ENCODE measurements around the gene CSNK2B. TPM values are rescaled to one million over a fixed set of nuclear protein-coding genes. Genes with fewer than 3 reads are reported as not detected.
A peak's percentile ranks its signal among the peaks of the same experiment; 100 is the strongest.

The CSNK2B gene
- total RNA-seq, 1 donor from 2014 or later: 126 TPM

GRCh38 chr6:31663961-31664789 lies 1.7 kb upstream of the CSNK2B start:
- no peaks in the 10 kb centered on the region for H3K9me3 ChIP-seq (ENCODE audit: low read depth)
- Mint-ChIP-seq H3K9me3 (no peaks in the 10 kb centered on the region), H3K4me3 (peak overlapping the region; percentile 97), H3K27me3 (ENCODE audit: insufficient read depth, low read depth) (peaks cover 5% of the 10 kb centered on the region), H3K36me3 (peaks cover 18% of the 10 kb centered on the region), H3K4me1 (peaks cover 51% of the 10 kb centered on the region), H3K27ac (peak overlapping the region; percentile 97)
- peak overlapping the region; percentile 85 for H3K4me2 ChIP-seq
- DNase-seq (ENCODE audit: low spot score): no peak
- no peak for TF ChIP-seq EZH2phosphoT487 (IDR thresholded peaks at IDR 0.05)
- TF ChIP-seq EZH2 (IDR thresholded peaks at IDR 0.05): no peak
- TF ChIP-seq CTCF (IDR thresholded peaks at IDR 0.05): no peak
- H3K27ac ChIP-seq: peak overlapping the region; percentile 93
- H3K9ac ChIP-seq: peak overlapping the region; percentile 54
- no peaks in the 10 kb centered on the region for H3K36me3 ChIP-seq
- H3K79me2 ChIP-seq (ENCODE audit: low read depth): peaks cover 70% of the 10 kb centered on the region
- H4K20me1 ChIP-seq (ENCODE audit: low read depth): peaks cover 10% of the 10 kb centered on the region
- no peaks in the 10 kb centered on the region for H3K27me3 ChIP-seq
- H3F3A ChIP-seq (ENCODE audit: low read depth): peaks cover 38% of the 10 kb centered on the region
- H3K4me1 ChIP-seq: peaks cover 27% of the 10 kb centered on the region
- H3K4me3 ChIP-seq: peak overlapping the region; percentile 90
- peak overlapping the region; percentile 88 for H2AFZ ChIP-seq (replicated peaks)

DNA sequence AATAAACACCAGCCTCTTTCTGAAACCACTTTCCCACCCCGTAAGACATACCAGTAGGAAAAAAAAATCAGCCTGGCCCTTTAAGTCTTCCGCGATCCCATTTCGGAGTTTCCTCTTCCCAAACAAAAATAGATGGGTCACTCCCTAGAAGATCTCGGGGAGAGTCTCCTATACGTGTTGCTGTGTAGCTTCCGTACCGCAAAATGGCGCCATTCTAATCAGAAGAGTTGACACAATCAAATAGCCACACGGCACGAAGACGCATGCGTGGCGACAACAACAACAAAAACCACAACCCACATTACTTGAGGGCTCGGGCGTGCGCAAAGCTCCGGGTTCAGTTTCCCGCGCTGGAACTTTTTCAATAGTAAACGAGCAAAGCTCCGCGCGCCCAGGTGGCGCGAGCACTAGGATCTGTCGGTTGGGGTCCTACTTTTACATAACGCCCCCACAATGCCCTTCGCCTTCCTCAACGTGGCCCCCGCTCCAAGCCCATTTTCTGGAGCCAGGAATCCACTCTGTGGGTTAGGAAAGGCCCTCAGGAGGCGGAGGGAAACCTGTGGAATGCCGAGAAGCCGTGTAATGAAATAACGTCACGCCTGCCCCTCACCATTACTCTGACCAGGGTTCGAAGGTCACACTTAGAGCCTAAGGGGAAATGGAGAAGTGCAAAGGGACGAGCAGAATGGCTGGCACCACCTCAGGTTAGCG lies 935 bp upstream of the CSNK2B start, which contains the start of gene GPANK1:
Gene GPANK1 (minus strand): TSS at position 208 of the 711 bp plus-strand sequence. CDS start 519 bp downstream, outside the sequence.
- Histone ChIP-seq H2AFZ (replicated peaks) (peak within 1 kb of the TSS; percentile 88), H3K9ac (peak within 1 kb of the TSS; percentile 54), H3K36me3 (no peaks in the 10 kb centered on the region), H3K27me3 (no peaks in the 10 kb centered on the region), H3K4me2 (peak within 1 kb of the TSS; percentile 85), H4K20me1 (ENCODE audit: low read depth) (peaks cover 3% of the 10 kb centered on the region), H3K4me3 (peak within 1 kb of the TSS; percentile 90), H3K27ac (peak within 1 kb of the TSS; percentile 93), H3K79me2 (ENCODE audit: low read depth) (peaks cover 63% of the 10 kb centered on the region), H3K9me3 (ENCODE audit: low read depth) (no peaks in the 10 kb centered on the region), H3K4me1 (peaks cover 20% of the 10 kb centered on the region), H3F3A (ENCODE audit: low read depth) (peaks cover 38% of the 10 kb centered on the region)
- no peaks in the 10 kb centered on the region for H3K9me3 Mint-ChIP-seq
- H3K4me1 Mint-ChIP-seq: peaks cover 44% of the 10 kb centered on the region
- peaks cover 18% of the 10 kb centered on the region for H3K36me3 Mint-ChIP-seq
- H3K27ac Mint-ChIP-seq: peak within 1 kb of the TSS; percentile 97
- peak within 1 kb of the TSS; percentile 97 for H3K4me3 Mint-ChIP-seq
- peak; percentile 90 for DNase-seq (ENCODE audit: low spot score)
- TF ChIP-seq EZH2phosphoT487 (IDR thresholded peaks at IDR 0.05) (no peak), EZH2 (IDR thresholded peaks at IDR 0.05) (no peak), CTCF (IDR thresholded peaks at IDR 0.05) (no peak)
- H3K27me3 Mint-ChIP-seq (ENCODE audit: insufficient read depth, low read depth): peaks cover 5% of the 10 kb centered on the region

- H3K4me2 ChIP-seq: peak overlapping the region; percentile 84
- Mint-ChIP-seq H3K4me1 (peaks cover 35% of the 10 kb centered on the region), H3K27me3 (ENCODE audit: insufficient read depth, low read depth) (peaks cover 5% of the 10 kb centered on the region), H3K9me3 (no peaks in the 10 kb centered on the region), H3K27ac (peak overlapping the region; percentile 85), H3K4me3 (peak overlapping the region; percentile 97), H3K36me3 (peaks cover 23% of the 10 kb centered on the region)
- H3K27ac ChIP-seq: no peak overlapping the region
- H3K9ac ChIP-seq: peak overlapping the region; percentile 84
- H3K4me3 ChIP-seq: peak overlapping the region; percentile 90
- TF ChIP-seq CTCF (IDR thresholded peaks at IDR 0.05) (no peak), EZH2phosphoT487 (IDR thresholded peaks at IDR 0.05) (no peak), EZH2 (IDR thresholded peaks at IDR 0.05) (no peak)
- peaks cover 57% of the 10 kb centered on the region for H3K79me2 ChIP-seq (ENCODE audit: low read depth)
- peaks cover 15% of the 10 kb centered on the region for H3K4me1 ChIP-seq
- no peaks in the 10 kb centered on the region for H4K20me1 ChIP-seq (ENCODE audit: low read depth)
- no peaks in the 10 kb centered on the region for H3K27me3 ChIP-seq
- peaks cover 25% of the 10 kb centered on the region for H3F3A ChIP-seq (ENCODE audit: low read depth)
- no peaks in the 10 kb centered on the region for H3K36me3 ChIP-seq
- no peak overlapping the region for H2AFZ ChIP-seq (replicated peaks)
- no peaks in the 10 kb centered on the region for H3K9me3 ChIP-seq (ENCODE audit: low read depth)
- no peak for DNase-seq (ENCODE audit: low spot score)
These were observed 571 bp downstream of the CSNK2B start for GRCh38 chr6:31666337-31666965.
